ENCODE data around the gene SDK1.

DNA sequence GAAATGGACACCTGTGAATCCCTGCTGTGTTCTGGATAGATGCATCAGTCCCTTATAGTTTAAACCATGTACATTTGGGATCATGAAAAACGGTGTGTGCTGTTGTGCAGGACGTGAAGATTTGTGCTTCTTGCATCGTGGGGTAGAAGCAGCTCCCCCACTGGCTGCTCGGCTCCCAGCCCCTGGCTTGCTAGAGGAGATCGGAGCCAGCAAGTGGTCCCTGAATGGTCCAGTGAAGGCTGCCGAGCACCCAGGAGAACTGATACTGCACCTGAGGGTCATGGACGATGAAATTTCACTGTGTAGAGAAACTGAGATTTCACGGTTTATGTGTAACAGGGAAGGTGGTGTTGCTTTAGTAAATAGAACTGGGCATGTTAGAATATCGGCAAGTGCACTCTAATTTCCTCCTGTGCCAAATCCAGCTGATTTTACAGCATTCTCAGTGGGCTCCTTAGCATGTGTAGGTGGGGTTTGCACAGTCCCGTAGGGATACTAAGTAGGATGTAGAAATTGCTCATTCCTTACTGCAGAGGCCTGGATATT lies 726.0 kb downstream of the SDK1 start:
- TF ChIP-seq GATA3 (IDR thresholded peaks at IDR 0.05; ENCODE audit: borderline replicate concordance) (no peak), CTCF (IDR thresholded peaks at IDR 0.05) (no peak), NR3C1 (IDR thresholded peaks at IDR 0.05) (no peak), MAFK (IDR thresholded peaks at IDR 0.05; ENCODE audit: partially characterized antibody) (no peak), POLR2A (IDR thresholded peaks at IDR 0.05; ENCODE audit: low read length) (no peak), RFX5 (IDR thresholded peaks at IDR 0.05) (no peak), USF2 (IDR thresholded peaks at IDR 0.05) (no peak), HOXB13 (CRISPR knock-in tag; IDR thresholded peaks at IDR 0.05; ENCODE audit: low read depth) (no peak), EHMT2 (IDR thresholded peaks at IDR 0.05; ENCODE audit: low read depth) (no peak), ZSCAN20 (CRISPR knock-in tag; IDR thresholded peaks at IDR 0.05) (no peak), RCOR1 (IDR thresholded peaks at IDR 0.05; ENCODE audit: low read depth, low read length) (no peak), CBX8 (IDR thresholded peaks at IDR 0.05) (no peak)
- TF ChIP-seq, protein P1, sequence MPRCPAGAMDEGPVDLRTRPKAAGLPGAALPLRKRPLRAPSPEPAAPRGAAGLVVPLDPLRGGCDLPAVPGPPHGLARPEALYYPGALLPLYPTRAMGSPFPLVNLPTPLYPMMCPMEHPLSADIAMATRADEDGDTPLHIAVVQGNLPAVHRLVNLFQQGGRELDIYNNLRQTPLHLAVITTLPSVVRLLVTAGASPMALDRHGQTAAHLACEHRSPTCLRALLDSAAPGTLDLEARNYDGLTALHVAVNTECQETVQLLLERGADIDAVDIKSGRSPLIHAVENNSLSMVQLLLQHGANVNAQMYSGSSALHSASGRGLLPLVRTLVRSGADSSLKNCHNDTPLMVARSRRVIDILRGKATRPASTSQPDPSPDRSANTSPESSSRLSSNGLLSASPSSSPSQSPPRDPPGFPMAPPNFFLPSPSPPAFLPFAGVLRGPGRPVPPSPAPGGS (IDR thresholded peaks at IDR 0.05) = no peak

Measured in A549 (cell line).